GM23338 (cell line): ENCODE measurements around the gene SCG2. TPM values are rescaled to one million over a fixed set of nuclear protein-coding genes. Genes with fewer than 3 reads are reported as not detected.

ENCODE experiments used
- ATAC-seq: fragments of 200-7000 bp; cut with Tn5 transposase; 3 replicates; pipeline ENCODE4 v1.9.1; 2020
- DNase-seq: peaks from one replicate; pipeline ENCODE4 v3.0.0-alpha.2; 2015; ENCODE audit warnings: low spot score
- H2AFZ ChIP-seq: fragments of 200-600 bp; sonication (generic); 2 replicates; pipeline ENCODE4 v1.8.0; 2016; ENCODE audit warnings: antibody characterized with exemption, mild to moderate bottlenecking, moderate library complexity
- H3F3A ChIP-seq: fragments of 200-600 bp; sonication (generic); replicated peaks from 2 replicates; pipeline ENCODE4 v1.8.0; 2017; ENCODE audit warnings: antibody characterized with exemption, mixed run types, low read depth
- H3K27ac ChIP-seq: fragments of 200-600 bp; sonication (generic); 2 replicates; pipeline ENCODE4 v1.6.1; 2016; ENCODE audit warnings: low read depth
- H3K27me3 ChIP-seq: fragments of 200-600 bp; sonication (generic); 2 replicates; pipeline ENCODE4 v1.8.0; 2016; ENCODE audit warnings: mild to moderate bottlenecking, mixed run types, moderate library complexity; ENCODE audit not compliant: insufficient read depth
- H3K36me3 ChIP-seq: fragments of 200-600 bp; sonication (generic); 2 replicates; pipeline ENCODE4 v1.8.0; 2016; ENCODE audit warnings: mild to moderate bottlenecking; ENCODE audit not compliant: insufficient read depth
- H3K4me1 ChIP-seq: fragments of 200-600 bp; sonication (generic); 2 replicates; pipeline ENCODE4 v1.8.0; 2016; ENCODE audit warnings: mild to moderate bottlenecking, moderate library complexity; ENCODE audit not compliant: insufficient read depth
- H3K4me2 ChIP-seq: fragments of 200-600 bp; sonication (generic); 2 replicates; pipeline ENCODE4 v1.7.1; 2017; ENCODE audit warnings: mixed run types
- H3K4me3 ChIP-seq: fragments of 200-600 bp; sonication (generic); 2 replicates; pipeline ENCODE4 v1.6.1; 2016; ENCODE audit warnings: mixed run types
- H3K79me2 ChIP-seq: fragments of 200-600 bp; sonication (generic); replicated peaks from 2 replicates; pipeline ENCODE4 v1.8.0; 2017; ENCODE audit warnings: mild to moderate bottlenecking; ENCODE audit not compliant: insufficient read depth
- H3K9me2 ChIP-seq: fragments of 200-600 bp; sonication (generic); 2 replicates; pipeline ENCODE4 v1.8.0; 2017; ENCODE audit not compliant: insufficient read depth
- H4K20me1 ChIP-seq: fragments of 200-600 bp; sonication (generic); replicated peaks from 2 replicates; pipeline ENCODE4 v1.8.0; 2017; ENCODE audit warnings: mild to moderate bottlenecking; ENCODE audit not compliant: insufficient read depth
- H3K27ac Mint-ChIP-seq: 2 replicates; pipeline ENCODE4 v1.8.0; 2020; ENCODE audit warnings: inconsistent platforms, mild to moderate bottlenecking, moderate library complexity, mixed read lengths
- H3K27me3 Mint-ChIP-seq: 3 replicates; pipeline ENCODE4 v1.8.0; 2022; ENCODE audit warnings: low read depth, mild to moderate bottlenecking, moderate library complexity, mixed read lengths, inconsistent platforms; ENCODE audit not compliant: insufficient read depth, poor library complexity
- H3K36me3 Mint-ChIP-seq: 3 replicates; pipeline ENCODE4 v1.8.0; 2021; ENCODE audit warnings: low read depth, mild to moderate bottlenecking, inconsistent platforms, moderate library complexity, mixed read lengths
- H3K4me1 Mint-ChIP-seq: 3 replicates; pipeline ENCODE4 v1.8.0; 2020; ENCODE audit warnings: mild to moderate bottlenecking, inconsistent platforms, mixed read lengths
- H3K4me3 Mint-ChIP-seq: 3 replicates; pipeline ENCODE4 v1.8.0; 2021; ENCODE audit warnings: moderate library complexity, mild to moderate bottlenecking, inconsistent platforms, mixed read lengths
- H3K9me3 Mint-ChIP-seq: 3 replicates; pipeline ENCODE4 v1.8.0; 2020; ENCODE audit warnings: moderate library complexity, mild to moderate bottlenecking, inconsistent platforms, mixed read lengths
- CREB1 ChIP-seq: fragments of 250-450 bp; sonication (Bioruptor Pico); IDR thresholded peaks from 2 replicates; pipeline ENCODE4 v1.5.0; 2020; ENCODE audit warnings: low read depth, mild to moderate bottlenecking, moderate library complexity
- CTCF ChIP-seq, 2 experiments: fragments of 200-600 bp in 1 of 2; sonication (generic) in 1 of 2; conservative IDR thresholded peaks; 2 replicates each; pipeline versions ENCODE4 v1.5.1 to v1.6.1; 2016 to 2017; ENCODE audit warnings: antibody characterized with exemption in 2 of 2, low read depth in 2 of 2, mild to moderate bottlenecking in 2 of 2, moderate library complexity in 1 of 2
- EZH2 ChIP-seq: fragments of 200-600 bp; sonication (generic); IDR thresholded peaks from one replicate; pipeline ENCODE4 v1.8.0; 2017; ENCODE audit warnings: antibody characterized with exemption, mild to moderate bottlenecking, low read depth; ENCODE audit not compliant: unreplicated experiment
- JUNB ChIP-seq: IDR thresholded peaks from one replicate; pipeline ENCODE4 v1.6.1; 2016; ENCODE audit warnings: antibody characterized with exemption; ENCODE audit not compliant: unreplicated experiment
- NANOG ChIP-seq: IDR thresholded peaks from 2 replicates; pipeline ENCODE4 v1.6.1; 2016; ENCODE audit warnings: antibody characterized with exemption, borderline replicate concordance
- POLR2AphosphoS5 ChIP-seq: IDR thresholded peaks from 2 replicates; pipeline ENCODE4 v1.6.1; 2016; ENCODE audit warnings: antibody characterized with exemption, low read depth
- REST ChIP-seq: IDR thresholded peaks from one replicate; pipeline ENCODE4 v1.6.1; 2018; ENCODE audit warnings: antibody characterized with exemption; ENCODE audit not compliant: unreplicated experiment
- STAT1 ChIP-seq: IDR thresholded peaks from one replicate; pipeline ENCODE4 v1.6.1; 2016; ENCODE audit warnings: antibody characterized with exemption; ENCODE audit not compliant: unreplicated experiment
- ZNF114 ChIP-seq: fragments of 250-450 bp; sonication (Bioruptor Pico); IDR thresholded peaks from 2 replicates; pipeline ENCODE4 v1.5.0; 2020; ENCODE audit warnings: mild to moderate bottlenecking, moderate library complexity
- ZNF331 ChIP-seq: fragments of 250-450 bp; sonication (Bioruptor Pico); IDR thresholded peaks from 2 replicates; pipeline ENCODE4 v1.5.0; 2020; ENCODE audit warnings: low read depth, mild to moderate bottlenecking, moderate library complexity
- polyA plus RNA-seq: library from polyadenylated mRNA; unstranded; fragments of >200 nt; fragmentation: Nextera tagmentation; extraction: Ambion mirVana; gene quantifications from 2 replicates; pipeline ENCODE4 v1.2.1, GENCODE V29; 2016
- total RNA-seq: library from RNA; depleted of rRNA; stranded (reverse); fragments of >200 nt; shearing (Covaris generic); gene quantifications from 2 replicates; pipeline ENCODE4 v1.2.3, GENCODE V29; 2014
- TF ChIP-seq, protein P1 (sequence below): IDR thresholded peaks from 2 replicates; pipeline ENCODE4 v1.6.1; 2016; ENCODE audit warnings: antibody characterized with exemption
- TF ChIP-seq, protein P2 (sequence below): fragments of 250-450 bp; sonication (Bioruptor Pico); IDR thresholded peaks from 2 replicates; pipeline ENCODE4 v1.5.0; 2020; ENCODE audit warnings: mild to moderate bottlenecking, moderate library complexity

Gene SCG2
- total and polyA plus RNA-seq, 2 experiments from 2014 or later: 0.18 to 0.31 TPM

DNA sequence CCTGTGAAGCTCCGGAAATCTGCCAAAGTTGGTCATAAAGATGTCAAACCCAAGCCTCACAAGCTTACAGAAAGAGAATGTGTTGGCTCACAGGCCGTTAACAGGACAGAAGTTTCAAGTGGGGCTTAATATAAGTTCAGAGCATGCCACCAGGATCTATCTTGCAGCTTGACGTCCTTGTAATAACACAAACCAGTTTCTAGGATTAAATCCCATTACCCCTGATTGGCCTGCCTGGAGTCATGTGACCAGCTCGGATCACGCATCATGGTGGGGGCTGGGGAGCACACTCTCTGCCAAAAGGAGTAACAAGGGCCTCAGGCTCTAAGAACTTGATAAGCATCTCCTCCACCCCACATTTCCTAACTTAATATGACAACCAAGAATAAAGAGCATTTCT lies 38.9 kb upstream of the SCG2 start:
- Mint-ChIP-seq H3K9me3 (peaks cover 12% of the 10 kb centered on the region; the same call in 2 of the 3 replicates), H3K27ac (no peak overlapping the region), H3K36me3 (peaks cover 22% of the 10 kb centered on the region; the same call in 2 of the 3 replicates), H3K4me1 (peaks cover 21% of the 10 kb centered on the region), H3K4me3 (no peak overlapping the region), H3K27me3 (no peaks in the 10 kb centered on the region)
- Histone ChIP-seq H2AFZ (no peak overlapping the region), H3K36me3 (no peaks in the 10 kb centered on the region), H3K79me2 (no peaks in the 10 kb centered on the region), H3K4me1 (peaks cover 11% of the 10 kb centered on the region), H3K9me2 (0 out of 2 replicates have a peak, but pooled peaks cover 3% of the 10 kb centered on the region), H3K27ac (no peak overlapping the region), H4K20me1 (no peaks in the 10 kb centered on the region), H3K27me3 (no peaks in the 10 kb centered on the region), H3F3A (no peaks in the 10 kb centered on the region), H3K4me2 (no peak overlapping the region), H3K4me3 (no peak overlapping the region)
- ATAC-seq (no peak), DNase-seq (no peak)
- TF ChIP-seq, protein P1, sequence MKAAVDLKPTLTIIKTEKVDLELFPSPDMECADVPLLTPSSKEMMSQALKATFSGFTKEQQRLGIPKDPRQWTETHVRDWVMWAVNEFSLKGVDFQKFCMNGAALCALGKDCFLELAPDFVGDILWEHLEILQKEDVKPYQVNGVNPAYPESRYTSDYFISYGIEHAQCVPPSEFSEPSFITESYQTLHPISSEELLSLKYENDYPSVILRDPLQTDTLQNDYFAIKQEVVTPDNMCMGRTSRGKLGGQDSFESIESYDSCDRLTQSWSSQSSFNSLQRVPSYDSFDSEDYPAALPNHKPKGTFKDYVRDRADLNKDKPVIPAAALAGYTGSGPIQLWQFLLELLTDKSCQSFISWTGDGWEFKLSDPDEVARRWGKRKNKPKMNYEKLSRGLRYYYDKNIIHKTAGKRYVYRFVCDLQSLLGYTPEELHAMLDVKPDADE: no peak
- TF ChIP-seq REST (no peak), CREB1 (no peak), NANOG (no peak), JUNB (no peak), ZNF114 (CRISPR knock-in tag) (no peak), STAT1 (no peak), EZH2 (no peak), POLR2AphosphoS5 (no peak), CTCF (conservative IDR thresholded peaks at IDR 0.05; ENCODE audit: low read depth in 2 of 2) (no peak), ZNF331 (no peak)
- TF ChIP-seq, protein P2, sequence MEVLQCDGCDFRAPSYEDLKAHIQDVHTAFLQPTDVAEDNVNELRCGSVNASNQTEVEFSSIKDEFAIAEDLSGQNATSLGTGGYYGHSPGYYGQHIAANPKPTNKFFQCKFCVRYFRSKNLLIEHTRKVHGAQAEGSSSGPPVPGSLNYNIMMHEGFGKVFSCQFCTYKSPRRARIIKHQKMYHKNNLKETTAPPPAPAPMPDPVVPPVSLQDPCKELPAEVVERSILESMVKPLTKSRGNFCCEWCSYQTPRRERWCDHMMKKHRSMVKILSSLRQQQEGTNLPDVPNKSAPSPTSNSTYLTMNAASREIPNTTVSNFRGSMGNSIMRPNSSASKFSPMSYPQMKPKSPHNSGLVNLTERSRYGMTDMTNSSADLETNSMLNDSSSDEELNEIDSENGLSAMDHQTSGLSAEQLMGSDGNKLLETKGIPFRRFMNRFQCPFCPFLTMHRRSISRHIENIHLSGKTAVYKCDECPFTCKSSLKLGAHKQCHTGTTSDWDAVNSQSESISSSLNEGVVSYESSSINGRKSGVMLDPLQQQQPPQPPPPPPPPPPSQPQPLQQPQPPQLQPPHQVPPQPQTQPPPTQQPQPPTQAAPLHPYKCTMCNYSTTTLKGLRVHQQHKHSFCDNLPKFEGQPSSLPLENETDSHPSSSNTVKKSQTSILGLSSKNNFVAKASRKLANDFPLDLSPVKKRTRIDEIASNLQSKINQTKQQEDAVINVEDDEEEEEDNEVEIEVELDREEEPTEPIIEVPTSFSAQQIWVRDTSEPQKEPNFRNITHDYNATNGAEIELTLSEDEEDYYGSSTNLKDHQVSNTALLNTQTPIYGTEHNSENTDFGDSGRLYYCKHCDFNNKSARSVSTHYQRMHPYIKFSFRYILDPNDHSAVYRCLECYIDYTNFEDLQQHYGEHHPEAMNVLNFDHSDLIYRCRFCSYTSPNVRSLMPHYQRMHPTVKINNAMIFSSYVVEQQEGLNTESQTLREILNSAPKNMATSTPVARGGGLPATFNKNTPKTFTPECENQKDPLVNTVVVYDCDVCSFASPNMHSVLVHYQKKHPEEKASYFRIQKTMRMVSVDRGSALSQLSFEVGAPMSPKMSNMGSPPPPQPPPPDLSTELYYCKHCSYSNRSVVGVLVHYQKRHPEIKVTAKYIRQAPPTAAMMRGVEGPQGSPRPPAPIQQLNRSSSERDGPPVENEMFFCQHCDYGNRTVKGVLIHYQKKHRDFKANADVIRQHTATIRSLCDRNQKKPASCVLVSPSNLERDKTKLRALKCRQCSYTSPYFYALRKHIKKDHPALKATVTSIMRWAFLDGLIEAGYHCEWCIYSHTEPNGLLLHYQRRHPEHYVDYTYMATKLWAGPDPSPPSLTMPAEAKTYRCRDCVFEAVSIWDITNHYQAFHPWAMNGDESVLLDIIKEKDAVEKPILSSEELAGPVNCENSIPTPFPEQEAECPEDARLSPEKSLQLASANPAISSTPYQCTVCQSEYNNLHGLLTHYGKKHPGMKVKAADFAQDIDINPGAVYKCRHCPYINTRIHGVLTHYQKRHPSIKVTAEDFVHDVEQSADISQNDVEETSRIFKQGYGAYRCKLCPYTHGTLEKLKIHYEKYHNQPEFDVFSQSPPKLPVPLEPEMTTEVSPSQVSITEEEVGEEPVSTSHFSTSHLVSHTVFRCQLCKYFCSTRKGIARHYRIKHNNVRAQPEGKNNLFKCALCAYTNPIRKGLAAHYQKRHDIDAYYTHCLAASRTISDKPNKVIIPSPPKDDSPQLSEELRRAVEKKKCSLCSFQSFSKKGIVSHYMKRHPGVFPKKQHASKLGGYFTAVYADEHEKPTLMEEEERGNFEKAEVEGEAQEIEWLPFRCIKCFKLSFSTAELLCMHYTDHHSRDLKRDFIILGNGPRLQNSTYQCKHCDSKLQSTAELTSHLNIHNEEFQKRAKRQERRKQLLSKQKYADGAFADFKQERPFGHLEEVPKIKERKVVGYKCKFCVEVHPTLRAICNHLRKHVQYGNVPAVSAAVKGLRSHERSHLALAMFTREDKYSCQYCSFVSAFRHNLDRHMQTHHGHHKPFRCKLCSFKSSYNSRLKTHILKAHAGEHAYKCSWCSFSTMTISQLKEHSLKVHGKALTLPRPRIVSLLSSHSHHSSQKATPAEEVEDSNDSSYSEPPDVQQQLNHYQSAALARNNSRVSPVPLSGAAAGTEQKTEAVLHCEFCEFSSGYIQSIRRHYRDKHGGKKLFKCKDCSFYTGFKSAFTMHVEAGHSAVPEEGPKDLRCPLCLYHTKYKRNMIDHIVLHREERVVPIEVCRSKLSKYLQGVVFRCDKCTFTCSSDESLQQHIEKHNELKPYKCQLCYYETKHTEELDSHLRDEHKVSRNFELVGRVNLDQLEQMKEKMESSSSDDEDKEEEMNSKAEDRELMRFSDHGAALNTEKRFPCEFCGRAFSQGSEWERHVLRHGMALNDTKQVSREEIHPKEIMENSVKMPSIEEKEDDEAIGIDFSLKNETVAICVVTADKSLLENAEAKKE (CRISPR knock-in tag): no peak
